ENCODE results near the gene USP36. TPM values are rescaled to one million over a fixed set of nuclear protein-coding genes. Genes with fewer than 3 reads are reported as not detected.

USP36 gene
- total and polyA plus RNA-seq, 9 of the 15 experiments (the other 6 are each of a cell fraction or from before 2014, with no cell fraction given), result 6.4 to 72.8 (median 22.5) TPM

- intact Hi-C loops (cut with micrococcal nuclease), result no loop called here
- Histone ChIP-seq H3K9me3 (replicated peaks; ENCODE audit: control insufficient read depth, insufficient read depth, low read depth, low read length) (no peaks in the 10 kb centered on the region), H3K27ac (ENCODE audit: extremely low read depth, low read depth, low read length) (no peak overlapping the region), H3K4me3 (no peak overlapping the region), H3K9ac (ENCODE audit: insufficient read depth in 1 of 2, low read depth in 2 of 2, low read length in 2 of 2) (no peak overlapping the region), H3K9me1 (ENCODE audit: control insufficient read depth, insufficient read depth, low read length) (no peaks in the 10 kb centered on the region), H3K79me2 (ENCODE audit: control insufficient read depth, insufficient read depth, low read length) (peaks cover 48% of the 10 kb centered on the region), H3K27me3 (ENCODE audit: control insufficient read depth in 2 of 2, insufficient read depth in 2 of 2, low read length in 2 of 2) (no peaks in the 10 kb centered on the region), H3K36me3 (ENCODE audit: control insufficient read depth, insufficient read depth, low read length) (no peaks in the 10 kb centered on the region), H3K4me1 (replicated peaks in 1 of 2; ENCODE audit: control insufficient read depth in 2 of 2, insufficient read depth in 2 of 2, low read length in 2 of 2) (peaks cover 0 to 4% of the 10 kb centered on the region in 2 experiments; a peak in 2 of 5 replicates), H2AFZ (ENCODE audit: low read depth, low read length) (no peak overlapping the region), H4K20me1 (replicated peaks; ENCODE audit: control insufficient read depth, insufficient read depth, low read length) (0 out of 2 replicates have a peak, but pooled peaks cover 11% of the 10 kb centered on the region), H3K4me2 (ENCODE audit: insufficient read depth, low read length) (no peak overlapping the region)
- no peak for FAIRE-seq
- ChIA-PET POLR2A (interaction anchor here (1.2 kb wide), 1 partner anchor 8 kb away, joined by 3 read pairs; no protein-coding TSS in a partner anchor), CTCF (ENCODE audit: low intra/inter-chr PET ratio) (no interaction called here)
- WGBS (ENCODE audit: insufficient coverage, low coverage, missing lambda C conversion rate), result 89% methylated on average over 6 of the region's 6 CpGs
- no peak for DNase-seq (ENCODE audit: extremely low read depth in 1 of 4, low spot score in 3 of 4)
- no peak for ATAC-seq
- no TSS peak for BruUV-seq (replicated peaks)
- TF ChIP-seq FOXJ3 (CRISPR knock-in tag; IDR thresholded peaks at IDR 0.05) (no peak), HNRNPUL1 (IDR thresholded peaks at IDR 0.05; ENCODE audit: low read length) (no peak), CHCHD3 (CRISPR knock-in tag; IDR thresholded peaks at IDR 0.05) (no peak), SPI1 (IDR thresholded peaks at IDR 0.05; ENCODE audit: borderline replicate concordance, low read depth, low read length) (no peak), ZNF143 (CRISPR knock-in tag; IDR thresholded peaks at IDR 0.05) (no peak), ELF2 (CRISPR knock-in tag; IDR thresholded peaks at IDR 0.05) (no peak), YBX1 (IDR thresholded peaks at IDR 0.05) (no peak), IRF1 (CRISPR knock-in tag; IDR thresholded peaks at IDR 0.05; ENCODE audit: borderline replicate concordance) (no peak), ZNF717 (CRISPR knock-in tag; IDR thresholded peaks at IDR 0.05) (no peak), HNRNPK (IDR thresholded peaks at IDR 0.05; ENCODE audit: low read depth, low read length, poor library complexity, severe bottlenecking) (no peak)
- in situ Hi-C loops (cut with MboI), result no loop called here
Observed at GRCh38 chr17:78771758-78772382, 68.7 kb downstream of the USP36 start.

Data from K562 (cell line).